Epithelial cell of esophagus (primary cell): ENCODE results near the gene SRSF7.
"Not testable (repeated sequence)": the region's sequence is repeated elsewhere in the genome, so short reads cannot be mapped to it uniquely, and the experiment has no call there.

ENCODE experiments used
- DNase-seq: peaks from one replicate; pipeline ENCODE4 v3.0.0; 2010; ENCODE audit warnings: low read depth
- H3K4me3 ChIP-seq: 2 replicates; pipeline ENCODE4 v1.5.1; 2011; ENCODE audit warnings: mild to moderate bottlenecking, low read length, control low read depth
- CTCF ChIP-seq: IDR thresholded peaks from 2 replicates; pipeline ENCODE4 v1.5.1; 2011; ENCODE audit warnings: low read depth, mild to moderate bottlenecking, low read length, control low read depth, inconsistent platforms; ENCODE audit not compliant: insufficient read depth; ENCODE audit errors: missing control alignments

SRSF7 gene

DNA sequence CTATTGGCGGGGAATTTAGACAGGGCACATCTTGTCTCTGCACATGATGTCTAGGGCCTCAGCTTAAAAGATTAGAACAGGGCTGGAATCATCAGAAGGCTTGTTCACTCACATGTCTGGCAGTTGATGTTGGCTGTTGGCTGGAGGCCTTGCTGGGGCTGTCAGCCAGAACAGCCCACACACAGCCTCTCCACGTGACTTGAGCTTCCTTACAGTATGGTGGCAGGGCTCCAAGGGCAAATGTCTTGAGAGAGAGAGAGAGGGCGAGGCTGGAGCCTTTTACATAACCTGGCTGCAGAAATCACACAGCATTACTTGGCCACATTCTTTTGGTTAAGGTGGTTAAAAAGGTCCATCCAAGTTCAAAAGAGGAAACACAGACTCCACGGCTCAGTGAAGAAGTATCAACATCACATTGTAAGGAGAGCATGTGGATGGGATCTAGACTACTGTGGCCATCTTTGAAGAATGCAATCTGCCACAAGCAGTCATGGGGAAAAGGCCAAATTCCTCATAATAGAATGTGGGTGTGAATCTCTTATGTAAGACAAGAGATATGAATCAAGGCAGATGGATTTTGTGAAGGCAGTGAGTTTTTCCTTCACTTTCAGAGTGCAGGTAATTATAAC, 30.4 kb downstream of the SRSF7 start:
- TF ChIP-seq CTCF, result no peak
- peak; percentile 86 for DNase-seq
- no peak overlapping the region for H3K4me3 ChIP-seq

DNA sequence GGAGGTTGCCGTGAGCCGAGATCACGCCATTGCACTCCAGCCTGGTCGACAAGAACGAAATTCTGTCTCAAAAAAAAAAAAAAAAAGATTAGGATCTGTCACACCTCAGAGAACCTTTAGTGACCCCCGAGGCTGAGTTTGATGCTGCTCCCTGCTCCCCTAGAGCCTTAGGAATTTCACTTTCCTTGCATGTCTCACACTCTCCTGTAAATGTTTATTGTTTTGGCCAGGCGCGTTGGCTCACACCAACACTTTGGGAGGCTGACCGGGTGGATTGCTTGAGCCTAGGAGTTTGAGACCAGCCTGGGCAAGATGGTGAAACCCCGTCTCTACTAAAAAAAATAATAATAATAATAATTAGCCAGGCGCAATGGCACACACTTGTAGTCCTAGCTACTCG, 31.5 kb downstream of the SRSF7 start:
- DNase-seq, result no peak
- no peak overlapping the region for H3K4me3 ChIP-seq
- TF ChIP-seq CTCF, result no peak

GRCh38 chr2:38718601-38719000, 32.6 kb downstream of the SRSF7 start:
- no peak overlapping the region for H3K4me3 ChIP-seq
- TF ChIP-seq CTCF, result no peak
- DNase-seq, result no peak

GRCh38 chr2:38716185-38716584, 35.0 kb downstream of the SRSF7 start:
- no peak overlapping the region for H3K4me3 ChIP-seq
- no peak for TF ChIP-seq CTCF
- peak; percentile 45 for DNase-seq

- DNase-seq, H3K4me3 ChIP-seq: not testable (repeated sequence)
These were observed 36.2 kb downstream of the SRSF7 start for GRCh38 chr2:38714941-38715340.

GRCh38 chr2:38713338-38713737, 37.8 kb downstream of the SRSF7 start:
- TF ChIP-seq CTCF, result no peak
- no peak overlapping the region for H3K4me3 ChIP-seq
- DNase-seq, result no peak

- TF ChIP-seq CTCF, result no peak
- no peak for DNase-seq
- H3K4me3 ChIP-seq, result no peak overlapping the region
These were observed 38.3 kb downstream of the SRSF7 start for GRCh38 chr2:38712871-38713270.
